SKM-1 (cell line): ENCODE results near the gene SLC17A2.
A peak's percentile ranks its signal among the peaks of the same experiment; 100 is the strongest.

ENCODE experiments used
- DNase-seq: peaks from one replicate; lab custom pipeline; 2025; ENCODE audit not compliant: unreplicated experiment; lab: John Stamatoyannopoulos, UW

SLC17A2 gene

GRCh38 chr6:25888626-25889025 is 41.9 kb downstream of the SLC17A2 start:
- DNase-seq = no peak

DNA sequence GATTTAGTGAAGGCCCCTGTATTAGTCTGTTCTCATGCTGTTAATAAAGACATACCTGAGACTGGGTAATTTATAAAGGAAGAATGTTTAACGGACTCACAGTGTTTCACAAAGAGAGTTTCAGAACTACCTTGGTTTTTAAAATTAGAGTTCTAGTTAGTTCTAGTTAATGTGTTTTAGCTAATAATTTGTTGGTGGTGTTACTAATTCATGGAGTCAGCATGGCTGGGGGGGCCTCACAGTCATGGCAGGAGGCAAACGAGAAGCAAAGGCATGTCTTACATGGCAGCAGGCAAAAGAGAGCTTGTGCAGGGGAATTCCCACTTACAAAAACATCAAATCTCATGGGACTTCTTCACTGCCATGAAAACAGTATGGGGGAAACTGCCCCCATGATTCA is 44.4 kb downstream of the SLC17A2 start:
- DNase-seq = no peak

- peak; percentile 62 for DNase-seq
These were observed 46.5 kb downstream of the SLC17A2 start for GRCh38 chr6:25883991-25884390.

DNA sequence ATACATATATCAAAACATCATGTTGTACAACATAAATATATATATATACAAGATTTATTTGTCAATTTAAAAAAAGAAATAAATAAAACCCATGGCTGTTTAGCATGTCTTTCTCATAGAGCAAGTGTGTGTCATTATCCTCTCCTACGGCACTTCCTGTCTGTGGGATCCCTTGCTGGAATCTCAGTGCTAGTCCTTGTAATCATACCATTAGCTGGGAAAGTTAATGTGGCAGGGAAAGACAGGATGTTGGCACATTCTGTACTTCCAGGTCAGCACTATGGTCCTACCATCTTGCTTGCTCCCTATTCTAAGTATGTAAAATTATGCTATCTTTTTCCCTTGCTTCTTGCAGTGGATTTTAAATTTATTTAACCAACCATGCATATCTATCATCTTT is 47.0 kb downstream of the SLC17A2 start:
- DNase-seq = no peak

DNA sequence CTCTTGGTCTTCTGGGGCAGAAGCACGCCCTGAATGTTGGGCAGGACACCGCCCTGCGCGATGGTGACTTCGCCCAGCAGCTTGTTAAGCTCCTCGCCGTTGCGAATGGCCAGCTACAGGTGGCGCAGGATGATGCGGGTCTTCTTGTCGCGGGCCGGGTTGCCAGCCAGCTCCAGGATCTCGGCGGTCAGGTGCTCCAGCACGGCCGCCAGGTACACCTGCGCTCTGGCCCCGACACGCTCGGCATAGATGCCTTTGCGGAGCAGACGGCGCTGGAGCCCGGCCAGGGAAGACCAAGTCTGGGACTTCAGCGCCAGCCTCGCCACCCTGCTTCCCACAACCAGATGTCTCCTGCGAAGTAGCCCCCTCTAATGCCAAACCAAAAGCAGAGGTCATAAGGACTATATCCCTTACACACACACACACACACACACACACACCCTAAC is 48.4 kb downstream of the SLC17A2 start:
- no peak for DNase-seq

GRCh38 chr6:25880601-25881000 is 49.9 kb downstream of the SLC17A2 start:
- DNase-seq = no peak

DNA sequence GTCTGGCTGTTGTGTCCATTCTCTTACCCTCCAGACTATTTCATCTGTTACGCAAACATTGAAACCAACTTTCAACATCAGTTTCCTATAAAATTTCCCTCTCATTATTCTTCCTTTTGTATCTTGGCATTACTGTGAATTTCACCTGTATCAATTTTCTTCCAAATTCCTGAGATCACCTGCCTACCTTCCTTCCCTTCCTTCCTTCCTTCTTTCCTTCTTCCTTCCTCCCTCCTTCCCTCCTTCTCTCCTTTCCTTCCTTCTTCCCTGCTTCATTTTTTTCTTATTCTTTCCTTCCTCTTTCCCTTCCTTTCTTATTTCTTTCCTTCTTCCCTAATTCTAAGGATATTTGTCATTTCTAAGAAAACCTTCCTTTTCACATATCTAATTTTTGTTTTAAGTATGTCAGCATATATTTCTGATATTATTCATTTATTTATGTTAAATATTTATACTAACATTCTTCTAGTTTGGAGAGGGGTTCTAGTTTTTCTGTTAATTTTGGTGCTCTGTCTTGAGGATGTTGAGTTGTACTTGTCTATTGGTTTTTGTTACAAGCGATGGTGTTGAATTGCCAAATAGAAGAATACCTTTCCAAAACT is 51.7 kb downstream of the SLC17A2 start:
- DNase-seq = no peak

DNA sequence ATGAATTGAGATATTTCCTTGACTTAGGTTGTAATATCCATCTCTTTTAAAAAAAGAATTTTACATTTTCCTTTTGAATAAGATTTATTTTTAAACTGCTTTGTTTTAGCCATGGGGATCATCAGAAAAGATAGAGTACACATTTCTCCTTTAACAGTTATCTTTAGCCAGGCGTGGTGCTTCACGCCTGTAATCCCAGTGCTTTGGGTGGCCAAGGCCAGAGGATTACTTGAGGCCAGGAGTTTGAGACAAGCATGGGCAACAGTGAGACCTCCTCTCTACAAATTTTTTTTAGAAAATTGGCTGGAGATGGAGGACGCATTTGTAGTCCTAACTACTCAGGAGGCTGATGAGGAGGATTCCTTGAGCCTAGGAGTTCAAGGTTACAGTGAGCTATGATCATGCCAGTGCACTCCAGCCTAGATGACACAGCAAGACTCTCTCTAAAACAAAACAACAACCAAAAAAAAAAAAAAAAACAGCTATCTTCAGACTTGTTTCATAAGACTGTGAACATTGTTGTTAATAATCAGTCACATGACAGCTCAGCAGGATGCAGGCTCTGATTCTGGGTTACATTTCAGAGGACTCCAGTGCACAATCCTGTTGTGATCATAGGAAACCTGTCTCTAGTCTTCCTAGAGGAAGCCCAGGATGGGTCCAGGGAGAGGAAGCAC is 54.4 kb downstream of the SLC17A2 start:
- no peak for DNase-seq

DNA sequence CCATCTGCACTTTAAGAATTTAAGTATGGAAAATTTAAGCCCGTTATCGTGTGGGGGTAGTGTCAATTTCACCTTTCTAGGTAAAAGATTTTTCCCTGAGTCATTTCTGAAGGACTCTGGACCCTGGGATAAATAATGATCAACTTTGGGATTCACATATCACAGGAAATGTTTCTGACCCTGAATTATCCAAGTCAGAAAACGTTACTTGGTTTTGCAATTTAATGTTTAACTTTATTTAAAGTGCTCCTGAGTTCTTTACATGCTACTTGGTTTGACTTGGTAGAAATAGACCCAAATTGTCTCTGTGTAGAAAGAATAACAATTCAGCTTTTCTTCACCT is 55.0 kb downstream of the SLC17A2 start:
- DNase-seq = no peak

GRCh38 chr6:25874822-25875562 is 55.5 kb downstream of the SLC17A2 start:
- peak; percentile 67 for DNase-seq

GRCh38 chr6:25874118-25874517 is 56.4 kb downstream of the SLC17A2 start, which contains the start of gene SLC17A3:
Gene SLC17A3 (minus strand): TSS chr6:25874243. CDS start chr6:25868387, 5,856 bp downstream.
- DNase-seq = no peak

GRCh38 chr6:25872814-25873213 is 57.7 kb downstream of the SLC17A2 start:
- DNase-seq = no peak

DNA sequence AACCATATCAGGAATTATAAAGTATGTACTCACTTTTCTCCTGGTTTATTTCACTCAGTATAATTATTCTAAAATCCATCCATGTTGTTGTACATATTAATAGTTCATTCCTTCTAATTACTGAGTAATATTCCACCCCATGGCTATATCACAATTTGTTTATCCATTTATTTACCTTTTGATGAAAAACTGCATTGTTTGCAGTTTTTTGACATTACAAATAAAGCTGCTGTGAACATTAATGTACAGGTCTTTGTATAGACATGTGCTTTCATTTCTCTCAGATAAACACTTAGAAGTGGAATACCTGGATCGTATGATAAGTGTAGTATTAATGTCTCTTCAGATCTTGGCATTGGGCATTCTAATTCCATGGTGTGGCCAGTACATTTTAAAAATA is 60.7 kb downstream of the SLC17A2 start:
- no peak for DNase-seq

GRCh38 chr6:25868436-25869183 is 61.9 kb downstream of the SLC17A2 start:
- no peak for DNase-seq

- no peak for DNase-seq
These were observed 64.5 kb downstream of the SLC17A2 start for GRCh38 chr6:25866011-25866410.

- DNase-seq = no peak
These were observed 67.1 kb downstream of the SLC17A2 start for GRCh38 chr6:25863360-25863759.
